ENCODE measurements around the gene LARGE1.

Gene LARGE1

GRCh38 chr22:33811208-33811607 is 109.1 kb downstream of the LARGE1 start:
- no peak for DNase-seq

- DNase-seq, result no peak
Measured at GRCh38 chr22:33807470-33807869, 112.8 kb downstream of the LARGE1 start.

- DNase-seq, result no peak
Measured at GRCh38 chr22:33806191-33806590, 114.1 kb downstream of the LARGE1 start.

- DNase-seq, result no peak
Measured at GRCh38 chr22:33803371-33804282, 116.6 kb downstream of the LARGE1 start.

GRCh38 chr22:33798401-33798800 is 121.9 kb downstream of the LARGE1 start:
- DNase-seq, result no peak

GRCh38 chr22:33796494-33796893 is 123.8 kb downstream of the LARGE1 start:
- DNase-seq, result no peak

- no peak for DNase-seq
Measured at GRCh38 chr22:33793475-33793874, 126.8 kb downstream of the LARGE1 start.

GRCh38 chr22:33792832-33793231 is 127.4 kb downstream of the LARGE1 start:
- DNase-seq, result no peak

- no peak for DNase-seq
Measured at GRCh38 chr22:33789690-33790253, 130.5 kb downstream of the LARGE1 start.

GRCh38 chr22:33788927-33789326 is 131.3 kb downstream of the LARGE1 start:
- no peak for DNase-seq

GRCh38 chr22:33787645-33788456 is 132.4 kb downstream of the LARGE1 start:
- no peak for DNase-seq

GRCh38 chr22:33786149-33786548 is 134.1 kb downstream of the LARGE1 start:
- DNase-seq, result no peak

GRCh38 chr22:33785283-33785968 is 134.8 kb downstream of the LARGE1 start:
- no peak for DNase-seq

GRCh38 chr22:33781411-33781810 is 138.9 kb downstream of the LARGE1 start:
- DNase-seq, result no peak

GRCh38 chr22:33780531-33781136 is 139.6 kb downstream of the LARGE1 start:
- no peak for DNase-seq

GRCh38 chr22:33779243-33779642 is 141.0 kb downstream of the LARGE1 start:
- no peak for DNase-seq

GRCh38 chr22:33776491-33776890 is 143.8 kb downstream of the LARGE1 start:
- no peak for DNase-seq

GRCh38 chr22:33774781-33775180 is 145.5 kb downstream of the LARGE1 start:
- DNase-seq, result no peak

- DNase-seq, result no peak
Measured at GRCh38 chr22:33772745-33773144, 147.5 kb downstream of the LARGE1 start.

GRCh38 chr22:33771136-33771535 is 149.1 kb downstream of the LARGE1 start:
- DNase-seq, result no peak

GRCh38 chr22:33770723-33771122 is 149.6 kb downstream of the LARGE1 start:
- DNase-seq, result no peak

- no peak for DNase-seq
Measured at GRCh38 chr22:33766091-33766490, 154.2 kb downstream of the LARGE1 start.

- no peak for DNase-seq
Measured at GRCh38 chr22:33758961-33759360, 161.3 kb downstream of the LARGE1 start.

Data from activated T-cell treated with anti-CD3 and anti-CD28 coated beads, Interleukin-2, amount 50 U/mL, for 1 hour (primary cell).